ENCODE measurements around the gene FOSB. TPM values are rescaled to one million over a fixed set of nuclear protein-coding genes. Genes with fewer than 3 reads are reported as not detected.

FOSB gene
- total and polyA plus RNA-seq, 4 donors, result 0.18 to 1.3 (median 0.40) TPM

- Histone ChIP-seq H3K9me3 (ENCODE audit: control insufficient read depth in 4 of 4, low read length in 3 of 4) (no peaks in the 10 kb centered on the region), H3K4me3 (ENCODE audit: low read depth in 1 of 3, low read length in 3 of 3) (no peak overlapping the region), H3K27ac (ENCODE audit: low read depth in 1 of 2, low read length in 2 of 2) (no peak overlapping the region), H3K36me3 (ENCODE audit: control insufficient read depth in 4 of 4, insufficient read depth in 3 of 4, low read depth in 1 of 4, low read length in 3 of 4) (no peaks in the 10 kb centered on the region), H3K9ac (ENCODE audit: low read depth in 1 of 2, low read length in 2 of 2) (no peak overlapping the region), H3K27me3 (ENCODE audit: control insufficient read depth in 4 of 4, insufficient read depth in 4 of 4, low read length in 3 of 4) (no peaks in the 10 kb centered on the region), H3K4me1 (ENCODE audit: control insufficient read depth in 4 of 4, insufficient read depth in 4 of 4, low read length in 3 of 4) (peaks cover 4 to 24% (median 8%) of the 10 kb centered on the region in 4 donors)
- 76% methylated on average over 7 of the region's 7 CpGs for WGBS
- no peak for DNase-seq (ENCODE audit: low spot score)
- TF ChIP-seq ZBTB33 (IDR thresholded peaks at IDR 0.05) (no peak), ATF3 (IDR thresholded peaks at IDR 0.05) (no peak), EGR1 (IDR thresholded peaks at IDR 0.05; ENCODE audit: low read depth in 2 of 2) (no peak), HNF4G (IDR thresholded peaks at IDR 0.05) (no peak), FOXA2 (IDR thresholded peaks at IDR 0.05) (no peak), MAX (IDR thresholded peaks at IDR 0.05) (no peak), RAD21 (IDR thresholded peaks at IDR 0.05) (no peak), RXRA (IDR thresholded peaks at IDR 0.05) (no peak), CTCF (IDR thresholded peaks at IDR 0.05; ENCODE audit: low read depth, low read length, missing input control) (no peak), TAF1 (conservative IDR thresholded peaks at IDR 0.05) (no peak), HNF4A (conservative IDR thresholded peaks at IDR 0.05) (no peak), JUND (IDR thresholded peaks at IDR 0.05) (no peak), NR2F2 (IDR thresholded peaks at IDR 0.05) (no peak), REST (IDR thresholded peaks at IDR 0.05) (no peak), GABPA (IDR thresholded peaks at IDR 0.05 in 1 of 2, conservative IDR thresholded peaks at IDR 0.05 in 1 of 2) (no peak), SP1 (IDR thresholded peaks at IDR 0.05) (no peak), YY1 (IDR thresholded peaks at IDR 0.05) (no peak), FOXA1 (IDR thresholded peaks at IDR 0.05) (no peak)
Observed at GRCh38 chr19:45448887-45449299, 18.9 kb upstream of the FOSB start.

Data from liver (tissue), 9 donors.